MM.1S (cell line): ENCODE results near the gene AP2A1.

Experiments
- DNase-seq: peaks from one replicate; pipeline ENCODE4 v3.0.0-alpha.2; 2015
- H2AFZ ChIP-seq: fragments of 300-600 bp; sonication (generic); 2 replicates; pipeline ENCODE4 v1.6.0; 2016; ENCODE audit warnings: antibody characterized with exemption, low read length
- H3F3A ChIP-seq: fragments of 300-600 bp; sonication (generic); 2 replicates; pipeline ENCODE4 v1.6.1; 2016; ENCODE audit warnings: mild to moderate bottlenecking, antibody characterized with exemption, low read length, moderate library complexity, mixed read lengths; ENCODE audit not compliant: insufficient read depth
- H3K27ac ChIP-seq: fragments of 300-600 bp; sonication (generic); 2 replicates; pipeline ENCODE4 v1.5.1; 2016; ENCODE audit warnings: mild to moderate bottlenecking, low read length
- H3K27me3 ChIP-seq: fragments of 300-600 bp; sonication (generic); replicated peaks from 2 replicates; pipeline ENCODE4 v1.6.0; 2016; ENCODE audit warnings: low read length; ENCODE audit not compliant: insufficient read depth
- H3K36me3 ChIP-seq: fragments of 300-600 bp; sonication (generic); replicated peaks from 2 replicates; pipeline ENCODE4 v1.6.1; 2016; ENCODE audit warnings: mild to moderate bottlenecking, low read length, mixed read lengths; ENCODE audit not compliant: insufficient read depth
- H3K4me1 ChIP-seq: fragments of 300-600 bp; sonication (generic); 2 replicates; pipeline ENCODE4 v1.6.1; 2016; ENCODE audit warnings: low read length, mixed read lengths
- H3K4me2 ChIP-seq: fragments of 300-600 bp; sonication (generic); 2 replicates; pipeline ENCODE4 v1.6.0; 2016; ENCODE audit warnings: low read depth, low read length
- H3K4me3 ChIP-seq: fragments of 300-600 bp; sonication (generic); 2 replicates; pipeline ENCODE4 v1.5.1; 2016; ENCODE audit warnings: low read length, mixed read lengths
- H3K79me2 ChIP-seq: fragments of 300-600 bp; sonication (generic); 2 replicates; pipeline ENCODE4 v1.6.1; 2016; ENCODE audit warnings: mixed run types, low read length, mixed read lengths
- H3K9ac ChIP-seq: fragments of 300-600 bp; sonication (generic); 2 replicates; pipeline ENCODE4 v1.6.1; 2016; ENCODE audit warnings: low read length, mixed read lengths
- H3K9me2 ChIP-seq: fragments of 300-600 bp; sonication (generic); replicated peaks from 2 replicates; pipeline ENCODE4 v1.6.1; 2016; ENCODE audit warnings: mild to moderate bottlenecking, low read length, mixed read lengths; ENCODE audit not compliant: insufficient read depth
- H3K9me3 ChIP-seq: fragments of 300-600 bp; sonication (generic); replicated peaks from 2 replicates; pipeline ENCODE4 v1.6.1; 2016; ENCODE audit warnings: mild to moderate bottlenecking, low read length, mixed read lengths; ENCODE audit not compliant: insufficient read depth
- H4K20me1 ChIP-seq: fragments of 300-600 bp; sonication (generic); 2 replicates; pipeline ENCODE4 v1.6.1; 2016; ENCODE audit warnings: mild to moderate bottlenecking, low read length, moderate library complexity, mixed read lengths; ENCODE audit not compliant: insufficient read depth
- EZH2 ChIP-seq: fragments of 300-600 bp; sonication (generic); optimal IDR thresholded peaks from 2 replicates; pipeline ENCODE3; 2017; ENCODE audit warnings: low read depth, mild to moderate bottlenecking, antibody characterized with exemption, low read length, mixed read lengths
- EZH2phosphoT487 ChIP-seq: fragments of 300-600 bp; sonication (generic); IDR thresholded peaks from 2 replicates; pipeline ENCODE4 v1.6.1; 2018; ENCODE audit warnings: antibody characterized with exemption, low read length
- TF ChIP-seq, protein P1 (sequence below): fragments of 300-600 bp; sonication (generic); IDR thresholded peaks from 2 replicates; pipeline ENCODE4 v1.5.1; 2016; ENCODE audit warnings: antibody characterized with exemption, low read length, mixed read lengths

AP2A1 gene

DNA sequence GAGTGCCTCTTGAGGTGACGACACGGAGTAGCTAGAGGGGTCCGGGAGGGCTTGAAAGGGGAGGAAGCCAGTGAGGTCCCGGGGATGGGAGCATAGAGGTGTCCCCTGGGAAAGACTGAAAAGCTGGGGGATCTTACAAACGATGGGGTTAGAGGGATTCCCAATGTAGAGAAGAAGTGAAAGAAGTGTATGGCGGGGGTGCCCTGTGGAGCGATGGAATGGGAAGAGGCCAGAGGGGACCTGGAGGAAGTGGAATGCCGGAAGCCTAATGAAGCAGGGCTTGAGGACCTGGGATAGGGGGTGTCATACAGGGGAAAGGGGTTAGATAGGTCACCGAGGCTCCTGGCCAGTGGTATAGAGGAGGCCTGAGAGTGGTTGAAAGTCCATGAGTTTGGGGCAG lies 580 bp downstream of the AP2A1 start:
- Histone ChIP-seq H3K36me3 (no peaks in the 10 kb centered on the region), H3K4me3 (peak overlapping the region; percentile 95), H3K4me2 (peak overlapping the region; percentile 88), H3F3A (0 out of 2 replicates have a peak, but pooled peaks cover 5% of the 10 kb centered on the region), H2AFZ (peak overlapping the region; percentile 97), H3K27me3 (peaks cover 8% of the 10 kb centered on the region; the same call in 1 of the 2 replicates), H3K4me1 (peaks cover 10% of the 10 kb centered on the region), H4K20me1 (no peaks in the 10 kb centered on the region), H3K9ac (peak overlapping the region; percentile 80), H3K27ac (no peak overlapping the region), H3K9me3 (no peaks in the 10 kb centered on the region), H3K9me2 (no peaks in the 10 kb centered on the region), H3K79me2 (peaks cover 33% of the 10 kb centered on the region)
- no peak for DNase-seq
- TF ChIP-seq EZH2 (no peak), EZH2phosphoT487 (no peak)
- TF ChIP-seq, protein P1, sequence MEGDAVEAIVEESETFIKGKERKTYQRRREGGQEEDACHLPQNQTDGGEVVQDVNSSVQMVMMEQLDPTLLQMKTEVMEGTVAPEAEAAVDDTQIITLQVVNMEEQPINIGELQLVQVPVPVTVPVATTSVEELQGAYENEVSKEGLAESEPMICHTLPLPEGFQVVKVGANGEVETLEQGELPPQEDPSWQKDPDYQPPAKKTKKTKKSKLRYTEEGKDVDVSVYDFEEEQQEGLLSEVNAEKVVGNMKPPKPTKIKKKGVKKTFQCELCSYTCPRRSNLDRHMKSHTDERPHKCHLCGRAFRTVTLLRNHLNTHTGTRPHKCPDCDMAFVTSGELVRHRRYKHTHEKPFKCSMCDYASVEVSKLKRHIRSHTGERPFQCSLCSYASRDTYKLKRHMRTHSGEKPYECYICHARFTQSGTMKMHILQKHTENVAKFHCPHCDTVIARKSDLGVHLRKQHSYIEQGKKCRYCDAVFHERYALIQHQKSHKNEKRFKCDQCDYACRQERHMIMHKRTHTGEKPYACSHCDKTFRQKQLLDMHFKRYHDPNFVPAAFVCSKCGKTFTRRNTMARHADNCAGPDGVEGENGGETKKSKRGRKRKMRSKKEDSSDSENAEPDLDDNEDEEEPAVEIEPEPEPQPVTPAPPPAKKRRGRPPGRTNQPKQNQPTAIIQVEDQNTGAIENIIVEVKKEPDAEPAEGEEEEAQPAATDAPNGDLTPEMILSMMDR: no peak

DNA sequence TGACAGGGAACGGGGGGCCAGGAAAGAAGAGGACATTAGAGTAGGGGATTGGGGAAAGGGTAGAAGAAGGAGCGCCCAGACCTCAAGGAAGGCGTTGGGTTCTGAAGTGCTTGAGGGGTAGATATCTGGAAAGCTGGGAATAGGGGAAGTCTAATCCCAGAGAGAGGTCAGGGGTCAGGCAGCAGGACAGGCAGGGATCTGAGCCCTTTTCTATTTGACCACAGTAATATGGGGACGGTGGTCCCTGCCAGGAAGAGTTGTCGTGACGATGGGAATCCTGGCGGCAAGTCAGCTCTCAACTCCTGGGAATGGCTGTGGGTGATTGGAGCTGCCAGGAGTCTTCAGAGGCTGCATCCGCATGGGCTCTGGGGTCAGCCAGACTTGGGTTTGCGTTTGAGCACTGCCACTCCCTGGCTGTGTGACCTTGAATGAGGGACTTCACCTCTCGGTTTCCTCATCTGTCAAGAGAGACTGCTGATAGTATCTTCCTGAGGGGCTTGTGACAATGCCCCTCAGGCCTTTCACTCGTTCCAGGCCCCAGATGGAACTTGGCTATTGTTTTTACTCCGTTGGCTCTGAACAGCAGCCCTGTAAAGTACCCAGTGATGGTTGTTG lies 1.3 kb downstream of the AP2A1 start:
- H3K27ac ChIP-seq: no peak overlapping the region
- no peaks in the 10 kb centered on the region for H4K20me1 ChIP-seq
- H3K79me2 ChIP-seq: peaks cover 37% of the 10 kb centered on the region
- H3K9me2 ChIP-seq: no peaks in the 10 kb centered on the region
- DNase-seq: no peak
- peak overlapping the region; percentile 88 for H3K4me2 ChIP-seq
- TF ChIP-seq EZH2 (no peak), EZH2phosphoT487 (no peak)
- TF ChIP-seq, protein P1: no peak
- H2AFZ ChIP-seq: no peak overlapping the region
- H3K4me3 ChIP-seq: peak overlapping the region; percentile 95
- H3K36me3 ChIP-seq: no peaks in the 10 kb centered on the region
- peaks cover 10% of the 10 kb centered on the region for H3K4me1 ChIP-seq
- H3K9ac ChIP-seq: peak overlapping the region; percentile 80; the same call in 1 of the 2 replicates
- H3K27me3 ChIP-seq: peaks cover 5% of the 10 kb centered on the region; the same call in 1 of the 2 replicates
- H3K9me3 ChIP-seq: no peaks in the 10 kb centered on the region
- H3F3A ChIP-seq: 0 out of 2 replicates have a peak, but pooled peaks cover 5% of the 10 kb centered on the region

DNA sequence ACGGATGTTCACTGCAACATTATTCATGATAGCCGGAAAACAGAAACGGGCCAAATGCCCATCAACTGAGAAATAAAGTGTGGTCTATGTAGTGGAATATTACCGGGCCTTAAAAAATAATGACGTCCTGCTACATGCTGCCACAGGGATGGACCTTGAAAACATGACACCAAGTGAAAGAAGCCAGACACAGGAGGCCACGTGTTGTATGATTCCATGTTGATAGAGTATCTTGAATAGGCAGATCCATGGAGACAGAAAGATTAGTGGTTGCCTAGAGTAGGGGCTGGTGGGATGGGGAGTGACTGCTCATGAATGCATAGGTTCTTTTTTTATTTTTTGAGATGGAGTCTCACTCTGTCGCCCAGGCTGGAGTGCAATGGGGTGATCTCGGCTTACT lies 3.7 kb downstream of the AP2A1 start:
- TF ChIP-seq EZH2phosphoT487 (no peak), EZH2 (no peak)
- TF ChIP-seq, protein P1: no peak
- Histone ChIP-seq H3K9ac (no peak overlapping the region), H3K9me3 (no peaks in the 10 kb centered on the region), H3K9me2 (no peaks in the 10 kb centered on the region), H3K79me2 (peaks cover 44% of the 10 kb centered on the region), H3K4me3 (no peak overlapping the region), H4K20me1 (no peaks in the 10 kb centered on the region), H2AFZ (no peak overlapping the region), H3K4me2 (no peak overlapping the region), H3K27ac (no peak overlapping the region), H3F3A (0 out of 2 replicates have a peak, but pooled peaks cover 5% of the 10 kb centered on the region), H3K27me3 (no peaks in the 10 kb centered on the region), H3K4me1 (peaks cover 9% of the 10 kb centered on the region), H3K36me3 (no peaks in the 10 kb centered on the region)
- DNase-seq: no peak
